Endodermal cell (in vitro differentiated cells): ENCODE results near the gene MRPL32. TPM values are rescaled to one million over a fixed set of nuclear protein-coding genes. Genes with fewer than 3 reads are reported as not detected.

ENCODE experiments used
- DNase-seq: peaks from one replicate; pipeline ENCODE4 v3.0.0-alpha.2; 2017
- H3K27ac ChIP-seq: 2 replicates; pipeline ENCODE4 v1.5.1; 2013; ENCODE audit warnings: mild to moderate bottlenecking, low read depth, low read length, moderate library complexity
- H3K27me3 ChIP-seq: 2 replicates; pipeline ENCODE4 v1.6.1; 2013; ENCODE audit warnings: mild to moderate bottlenecking, low read length, moderate library complexity; ENCODE audit not compliant: insufficient read depth, control insufficient read depth, poor library complexity, severe bottlenecking
- H3K36me3 ChIP-seq: 2 replicates; pipeline ENCODE4 v1.7.0; 2013; ENCODE audit warnings: mild to moderate bottlenecking, low read length, moderate library complexity; ENCODE audit not compliant: control insufficient read depth, insufficient read depth
- H3K4me1 ChIP-seq: one replicate; pipeline ENCODE4 v1.7.0; 2013; ENCODE audit warnings: low read length; ENCODE audit not compliant: control insufficient read depth, insufficient read depth
- H3K4me3 ChIP-seq: 2 replicates; pipeline ENCODE4 v1.5.1; 2013; ENCODE audit warnings: mild to moderate bottlenecking, low read length, moderate library complexity
- H3K9ac ChIP-seq: 2 replicates; pipeline ENCODE4 v1.6.1; 2013; ENCODE audit warnings: mild to moderate bottlenecking, low read length, moderate library complexity; ENCODE audit not compliant: poor library complexity, severe bottlenecking; ENCODE audit errors: extremely low read depth
- H3K9me3 ChIP-seq: 2 replicates; pipeline ENCODE4 v1.6.1; 2013; ENCODE audit warnings: mild to moderate bottlenecking, low read length, moderate library complexity; ENCODE audit not compliant: control insufficient read depth
- H3K27ac Mint-ChIP-seq: 2 replicates; pipeline ENCODE4 v1.8.0; 2020; ENCODE audit warnings: mixed read lengths
- H3K27me3 Mint-ChIP-seq: 2 replicates; pipeline ENCODE4 v1.8.0; 2021; ENCODE audit warnings: mild to moderate bottlenecking, mixed read lengths; ENCODE audit not compliant: insufficient read depth
- H3K36me3 Mint-ChIP-seq: 2 replicates; pipeline ENCODE4 v1.8.0; 2020; ENCODE audit warnings: low read depth, mixed read lengths
- H3K4me1 Mint-ChIP-seq: 2 replicates; pipeline ENCODE4 v1.8.0; 2020; ENCODE audit warnings: mixed read lengths
- H3K4me3 Mint-ChIP-seq: 2 replicates; pipeline ENCODE4 v1.8.0; 2020; ENCODE audit warnings: mild to moderate bottlenecking, moderate library complexity, mixed read lengths
- H3K9me3 Mint-ChIP-seq: 2 replicates; pipeline ENCODE4 v1.8.0; 2020; ENCODE audit warnings: mild to moderate bottlenecking, mixed read lengths
- CTCF ChIP-seq: fragments of 200-600 bp; sonication (generic); conservative IDR thresholded peaks from 2 replicates; pipeline ENCODE4 v1.5.0; 2021; ENCODE audit warnings: antibody characterized with exemption, mild to moderate bottlenecking
- WGBS, 2 experiments: methylation state at CpG; one replicate each; pipeline versions ENCODE4 v1.1.5 to v1.1.7; 2013; ENCODE audit warnings: missing lambda C conversion rate in 2 of 2, mixed read lengths in 1 of 2; ENCODE audit not compliant: insufficient coverage in 1 of 2, insufficient read length in 1 of 2; 5-methylcytosine and 5-hydroxymethylcytosine counted together
- total RNA-seq, 2 donors: library from RNA; stranded (reverse); fragmentation: NEBNext Ultra II Directional in 1 of 2; extraction: Animal tissue kit (Norgen Biotek cat#: 25700) in 1 of 2; gene quantifications; 2 replicates in 1 of 2; 3 replicates in 1 of 2; pipeline ENCODE4 v1.2.1, GENCODE V29; 2021

The MRPL32 gene
- total RNA-seq, 2 donors from 2014 or later, result 88.6 to 97.0 TPM

GRCh38 chr7:42915356-42915755 lies 16.8 kb upstream of the MRPL32 start:
- DNase-seq, result no peak
- 84 to 100% methylated on average over 1 of the region's 1 CpG for WGBS, 2 experiments
- no peaks in the 10 kb centered on the region for H3K9me3 Mint-ChIP-seq
- peaks cover 63% of the 10 kb centered on the region for H3K36me3 Mint-ChIP-seq
- no peak overlapping the region for H3K27ac Mint-ChIP-seq
- Histone ChIP-seq H3K4me1 (no peaks in the 10 kb centered on the region), H3K9ac (no peak overlapping the region), H3K27me3 (no peaks in the 10 kb centered on the region), H3K9me3 (no peaks in the 10 kb centered on the region), H3K27ac (no peak overlapping the region), H3K4me3 (no peak overlapping the region), H3K36me3 (peaks cover 62% of the 10 kb centered on the region)
- no peak overlapping the region for H3K4me3 Mint-ChIP-seq
- no peaks in the 10 kb centered on the region for H3K27me3 Mint-ChIP-seq
- peaks cover 22% of the 10 kb centered on the region for H3K4me1 Mint-ChIP-seq
- no peak for TF ChIP-seq CTCF

GRCh38 chr7:42922017-42922753 lies 10.0 kb upstream of the MRPL32 start:
- no peak overlapping the region for H3K9ac ChIP-seq
- no peak overlapping the region for H3K4me3 Mint-ChIP-seq
- 98 to 100% methylated on average over 1 to 3 of the region's 3 CpGs for WGBS, 2 experiments
- no peaks in the 10 kb centered on the region for H3K4me1 ChIP-seq
- H3K27me3 Mint-ChIP-seq, result no peaks in the 10 kb centered on the region
- H3K36me3 ChIP-seq, result peaks cover 95% of the 10 kb centered on the region
- no peak for TF ChIP-seq CTCF
- no peak overlapping the region for H3K27ac Mint-ChIP-seq
- H3K4me3 ChIP-seq, result no peak overlapping the region
- no peaks in the 10 kb centered on the region for H3K9me3 Mint-ChIP-seq
- no peaks in the 10 kb centered on the region for H3K27me3 ChIP-seq
- peaks cover under 1% of the 10 kb centered on the region for H3K4me1 Mint-ChIP-seq
- H3K9me3 ChIP-seq, result no peaks in the 10 kb centered on the region
- peaks cover 79% of the 10 kb centered on the region for H3K36me3 Mint-ChIP-seq
- DNase-seq, result no peak
- H3K27ac ChIP-seq, result no peak overlapping the region

GRCh38 chr7:42924223-42924838 lies 7.8 kb upstream of the MRPL32 start:
- H3K27me3 Mint-ChIP-seq, result no peaks in the 10 kb centered on the region
- DNase-seq, result no peak
- H3K36me3 Mint-ChIP-seq, result peaks cover 66% of the 10 kb centered on the region
- peaks cover 7% of the 10 kb centered on the region for H3K4me1 Mint-ChIP-seq
- Histone ChIP-seq H3K9me3 (no peaks in the 10 kb centered on the region), H3K36me3 (peaks cover 84% of the 10 kb centered on the region), H3K27ac (no peak overlapping the region), H3K4me1 (peaks cover 4% of the 10 kb centered on the region), H3K9ac (no peak overlapping the region), H3K4me3 (no peak overlapping the region), H3K27me3 (no peaks in the 10 kb centered on the region)
- H3K4me3 Mint-ChIP-seq, result no peak overlapping the region
- 96 to 97% methylated on average over 4 to 5 of the region's 5 CpGs for WGBS, 2 experiments
- no peak for TF ChIP-seq CTCF
- H3K9me3 Mint-ChIP-seq, result no peaks in the 10 kb centered on the region
- H3K27ac Mint-ChIP-seq, result no peak overlapping the region
